Common myeloid progenitor, CD34-positive (primary cell): Measurements from ENCODE around the gene ZNF385B.

ENCODE experiments used
- CTCF ChIA-PET: fragments of 350-600 bp; sonication (Branson Sonifier 250); formaldehyde crosslinking; loops from one replicate; lab custom pipeline; 2021; ENCODE audit warnings: antibody characterized with exemption; lab: Charles Lee
- POLR2A ChIA-PET: fragments of 350-600 bp; sonication (Branson Sonifier 250); formaldehyde crosslinking; loops from one replicate; lab custom pipeline; 2021; ENCODE audit warnings: antibody characterized with exemption; lab: Charles Lee
- DNase-seq, 3 donors: peaks; one replicate each; pipeline versions ENCODE4 v3.0.0 to v3.0.0-alpha.2; 2013
- H3K27ac ChIP-seq, 2 experiments: 1 replicate in 1 of 2; 2 replicates in 1 of 2; pipeline ENCODE4 v1.7.0; 2013; ENCODE audit warnings: inconsistent platforms in 2 of 2, low read length in 2 of 2, mild to moderate bottlenecking in 2 of 2, low read depth in 1 of 2, moderate library complexity in 1 of 2; ENCODE audit not compliant: severe bottlenecking in 2 of 2, insufficient read depth in 1 of 2, poor library complexity in 1 of 2
- H3K27me3 ChIP-seq, 5 experiments: replicated peaks in 2 of 5; 1 replicate in 3 of 5; 2 replicates in 2 of 5; pipeline versions ENCODE4 v1.6.1 to v1.7.0; 2013; ENCODE audit warnings: low read length in 4 of 5, mild to moderate bottlenecking in 2 of 5, moderate library complexity in 2 of 5, inconsistent platforms in 1 of 5; ENCODE audit not compliant: insufficient read depth in 5 of 5, control insufficient read depth in 4 of 5
- H3K36me3 ChIP-seq, 4 experiments: 1 replicate in 2 of 4; 2 replicates in 2 of 4; pipeline versions ENCODE4 v1.6.1 to v1.7.0; 2013; ENCODE audit warnings: low read length in 3 of 4, control low read depth in 1 of 4, mild to moderate bottlenecking in 1 of 4; ENCODE audit not compliant: control insufficient read depth in 4 of 4, insufficient read depth in 4 of 4
- H3K4me1 ChIP-seq, 4 experiments: 1 replicate in 3 of 4; 2 replicates in 1 of 4; pipeline versions ENCODE4 v1.6.1 to v1.7.1; 2013; ENCODE audit warnings: low read length in 3 of 4, mild to moderate bottlenecking in 3 of 4, control low read depth in 1 of 4, inconsistent platforms in 1 of 4, moderate library complexity in 1 of 4; ENCODE audit not compliant: control insufficient read depth in 4 of 4, insufficient read depth in 4 of 4; ENCODE audit errors: control extremely low read depth in 1 of 4
- H3K4me3 ChIP-seq, 7 experiments: 1 replicate in 4 of 7; 2 replicates in 3 of 7; pipeline versions ENCODE4 v1.5.1 to v1.7.0; 2013; ENCODE audit warnings: mild to moderate bottlenecking in 7 of 7, low read length in 6 of 7, moderate library complexity in 6 of 7, inconsistent platforms in 2 of 7, low read depth in 2 of 7, control low read depth in 1 of 7; ENCODE audit not compliant: insufficient read depth in 4 of 7, control insufficient read depth in 1 of 7; ENCODE audit errors: extremely low read depth in 1 of 7
- H3K9me3 ChIP-seq, 5 experiments: 1 replicate in 4 of 5; 2 replicates in 1 of 5; pipeline versions ENCODE4 v1.6.1 to v1.7.1; 2013; ENCODE audit warnings: low read length in 4 of 5, mild to moderate bottlenecking in 2 of 5, inconsistent platforms in 1 of 5, low read depth in 1 of 5, moderate library complexity in 1 of 5; ENCODE audit not compliant: control insufficient read depth in 4 of 5, insufficient read depth in 2 of 5; ENCODE audit errors: control extremely low read depth in 1 of 5
- WGBS: methylation state at CpG from one replicate; pipeline ENCODE4 v1.1.5; 2013; ENCODE audit not compliant: insufficient coverage; 5-methylcytosine and 5-hydroxymethylcytosine counted together

The ZNF385B gene

GRCh38 chr2:179771791-179772190 lies 89.6 kb downstream of the ZNF385B start:
- ChIA-PET CTCF (interaction anchor here (1.8 kb wide), 1 partner anchor 12 kb away, joined by 4 read pairs; no protein-coding TSS in a partner anchor), POLR2A (no interaction called here)
- Histone ChIP-seq H3K4me1 (no peaks in the 10 kb centered on the region), H3K4me3 (no peak overlapping the region), H3K9me3 (no peaks in the 10 kb centered on the region), H3K36me3 (no peaks in the 10 kb centered on the region), H3K27me3 (no peaks in the 10 kb centered on the region), H3K27ac (no peak overlapping the region)
- no peak for DNase-seq
- WGBS, result 100% methylated on average over 3 of the region's 4 CpGs

- H3K27ac ChIP-seq, result no peak overlapping the region
- H3K4me3 ChIP-seq, result no peak overlapping the region
- no CpG with 5 or more reads among the region's 1 CpG for WGBS
- no peaks in the 10 kb centered on the region for H3K36me3 ChIP-seq
- ChIA-PET CTCF (interaction anchor here (1.8 kb wide), 1 partner anchor 14 kb away, joined by 4 read pairs; no protein-coding TSS in a partner anchor), POLR2A (no interaction called here)
- H3K27me3 ChIP-seq, result peaks cover 0 to 2% (median 0%) of the 10 kb centered on the region in 5 experiments
- no peaks in the 10 kb centered on the region for H3K4me1 ChIP-seq
- DNase-seq, result no peak
- H3K9me3 ChIP-seq, result no peaks in the 10 kb centered on the region
Measured at GRCh38 chr2:179770029-179770428, 91.4 kb downstream of the ZNF385B start.

- Histone ChIP-seq H3K36me3 (no peaks in the 10 kb centered on the region), H3K27me3 (peaks cover 0 to 2% (median 0%) of the 10 kb centered on the region in 5 experiments), H3K27ac (no peak overlapping the region), H3K9me3 (peaks cover 0 to 3% (median 0%) of the 10 kb centered on the region in 5 experiments), H3K4me3 (no peak overlapping the region), H3K4me1 (no peaks in the 10 kb centered on the region)
- 87% methylated on average over 7 of the region's 8 CpGs for WGBS
- ChIA-PET POLR2A (no interaction called here), CTCF (no interaction called here)
- no peak for DNase-seq
Measured at GRCh38 chr2:179769323-179769722, 92.1 kb downstream of the ZNF385B start.

GRCh38 chr2:179768765-179769164 lies 92.6 kb downstream of the ZNF385B start:
- H3K4me3 ChIP-seq, result no peak overlapping the region
- DNase-seq, result no peak
- peaks cover 0 to 2% (median 0%) of the 10 kb centered on the region in 5 experiments for H3K27me3 ChIP-seq
- ChIA-PET POLR2A (no interaction called here), CTCF (no interaction called here)
- H3K27ac ChIP-seq, result no peak overlapping the region
- H3K36me3 ChIP-seq, result no peaks in the 10 kb centered on the region
- no CpG with 5 or more reads among the region's 1 CpG for WGBS
- H3K4me1 ChIP-seq, result no peaks in the 10 kb centered on the region
- peaks cover 0 to 8% (median 0%) of the 10 kb centered on the region in 5 experiments for H3K9me3 ChIP-seq

- Histone ChIP-seq H3K4me1 (no peaks in the 10 kb centered on the region), H3K4me3 (no peak overlapping the region), H3K36me3 (no peaks in the 10 kb centered on the region), H3K27me3 (peaks cover 0 to 2% (median 0%) of the 10 kb centered on the region in 5 experiments), H3K27ac (no peak overlapping the region), H3K9me3 (peaks cover 0 to 8% (median 0%) of the 10 kb centered on the region in 5 experiments)
- ChIA-PET POLR2A (no interaction called here), CTCF (no interaction called here)
- no peak for DNase-seq
- whole genome bisulfite sequencing, result 60% methylated on average over 1 of the region's 2 CpGs
Measured at GRCh38 chr2:179765666-179766065, 95.7 kb downstream of the ZNF385B start.

- Histone ChIP-seq H3K4me3 (no peak overlapping the region), H3K4me1 (no peaks in the 10 kb centered on the region), H3K9me3 (peaks cover 0 to 8% (median 0%) of the 10 kb centered on the region in 5 experiments), H3K27me3 (peaks cover 0 to 2% (median 0%) of the 10 kb centered on the region in 5 experiments), H3K36me3 (no peaks in the 10 kb centered on the region), H3K27ac (no peak overlapping the region)
- WGBS, result 88% methylated on average over 1 of the region's 1 CpG
- POLR2A ChIA-PET, result no interaction called here
- CTCF ChIA-PET, result no interaction called here
- no peak for DNase-seq
Measured at GRCh38 chr2:179764710-179765109, 96.7 kb downstream of the ZNF385B start.

- no peak overlapping the region for H3K27ac ChIP-seq
- no peak for DNase-seq
- no peaks in the 10 kb centered on the region for H3K27me3 ChIP-seq
- no peak overlapping the region for H3K4me3 ChIP-seq
- no peaks in the 10 kb centered on the region for H3K4me1 ChIP-seq
- H3K9me3 ChIP-seq, result peaks cover 0 to 6% (median 0%) of the 10 kb centered on the region in 5 experiments
- H3K36me3 ChIP-seq, result no peaks in the 10 kb centered on the region
- WGBS, result 100% methylated on average over 3 of the region's 3 CpGs
- ChIA-PET POLR2A (no interaction called here), CTCF (interaction anchor here (0.6 kb wide), 1 partner anchor 1884 kb away, joined by 3 read pairs; no protein-coding TSS in a partner anchor)
Measured at GRCh38 chr2:179758636-179759035, 102.8 kb downstream of the ZNF385B start.
